ENCODE results near the gene PLCB1.

- TF ChIP-seq USF2 (IDR thresholded peaks at IDR 0.05; ENCODE audit: low read depth, low read length): no peak
- no peak for TF ChIP-seq CEBPB (IDR thresholded peaks at IDR 0.05; ENCODE audit: low read depth, low read length)
- no peak for TF ChIP-seq MXI1 (IDR thresholded peaks at IDR 0.05; ENCODE audit: borderline replicate concordance, low read depth, low read length)
- TF ChIP-seq POLR2A (IDR thresholded peaks at IDR 0.05; ENCODE audit: low read depth, low read length): no peak
- no peak for TF ChIP-seq CTCF (conservative IDR thresholded peaks at IDR 0.05; ENCODE audit: low read depth, low read length)
- no peak for TF ChIP-seq ELK1 (IDR thresholded peaks at IDR 0.05; ENCODE audit: borderline replicate concordance, low read depth, low read length)
- no peak for TF ChIP-seq RAD21 (IDR thresholded peaks at IDR 0.05; ENCODE audit: low read length)
- no peak for TF ChIP-seq NFE2L2 (IDR thresholded peaks at IDR 0.05; ENCODE audit: low read depth, low read length)
- TF ChIP-seq MAFK (IDR thresholded peaks at IDR 0.05; ENCODE audit: low read depth, low read length): no peak
- TF ChIP-seq RFX5 (IDR thresholded peaks at IDR 0.05; ENCODE audit: low read depth, low read length): no peak
- TF ChIP-seq RCOR1 (IDR thresholded peaks at IDR 0.05; ENCODE audit: insufficient replicate concordance, low read length): no peak
- TF ChIP-seq MAZ (IDR thresholded peaks at IDR 0.05; ENCODE audit: borderline replicate concordance, low read depth, low read length): no peak
- no peak for TF ChIP-seq SMC3 (IDR thresholded peaks at IDR 0.05; ENCODE audit: low read depth, low read length)
These were observed 266.4 kb downstream of the PLCB1 start for GRCh38 chr20:8398263-8399051.
